ENCODE data around the gene MPEG1.

The MPEG1 gene

DNA sequence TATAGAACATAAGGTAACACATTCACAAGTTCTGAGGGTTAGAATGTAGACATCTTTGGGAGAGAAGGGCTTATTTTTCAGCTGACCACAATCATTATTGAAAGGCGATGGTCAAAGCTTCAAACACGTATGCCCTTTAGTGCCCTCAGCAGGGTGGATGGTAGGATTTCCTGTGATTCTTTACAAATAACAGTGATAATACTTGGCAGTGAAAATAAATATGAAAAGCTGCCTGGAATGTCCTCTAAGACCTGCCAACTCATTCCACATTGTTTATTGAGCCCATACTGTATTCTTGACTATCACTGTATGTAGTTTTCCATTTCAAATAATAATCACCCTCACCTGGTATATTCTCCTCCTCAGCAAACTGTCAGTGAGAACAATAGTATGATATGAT lies 13.7 kb upstream of the MPEG1 start:
- H3K27ac Mint-ChIP-seq (ENCODE audit: low read depth) = no peak overlapping the region
- H3K9me3 Mint-ChIP-seq = no peaks in the 10 kb centered on the region
- no peaks in the 10 kb centered on the region for H3K4me1 Mint-ChIP-seq
- ATAC-seq (replicated peaks; ENCODE audit: extremely low read depth, poor library complexity, severe bottlenecking) (no peak), DNase-seq (ENCODE audit: low spot score in 2 of 2) (no peak)
- H3K36me3 Mint-ChIP-seq (ENCODE audit: insufficient read depth) = no peaks in the 10 kb centered on the region
- H3K4me3 Mint-ChIP-seq = no peak overlapping the region
- peaks cover 21% of the 10 kb centered on the region for H3K27me3 Mint-ChIP-seq

DNA sequence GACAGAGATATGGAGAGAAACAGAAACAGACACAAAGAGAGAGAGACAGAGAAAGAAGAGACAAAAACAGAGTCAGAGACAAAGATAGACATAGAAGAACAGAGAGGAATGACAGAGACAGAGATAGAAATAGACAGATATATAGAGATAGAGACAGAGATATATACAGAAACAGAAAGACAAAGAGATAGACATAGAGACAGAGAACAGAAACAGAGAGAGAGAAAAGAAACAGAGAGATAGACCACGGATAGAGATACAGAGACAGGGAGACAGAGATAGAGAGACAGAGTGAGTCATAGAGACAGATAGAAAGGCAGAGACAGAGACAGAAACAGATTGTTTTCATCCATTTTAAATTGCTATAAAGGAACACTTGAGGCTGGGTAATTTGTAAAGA lies 12.3 kb upstream of the MPEG1 start:
- Mint-ChIP-seq H3K27me3 (peaks cover 11% of the 10 kb centered on the region), H3K4me3 (no peak overlapping the region), H3K27ac (ENCODE audit: low read depth) (peak overlapping the region; percentile 0), H3K9me3 (no peaks in the 10 kb centered on the region), H3K36me3 (ENCODE audit: insufficient read depth) (no peaks in the 10 kb centered on the region), H3K4me1 (no peaks in the 10 kb centered on the region)
- no peak for ATAC-seq (replicated peaks; ENCODE audit: extremely low read depth, poor library complexity, severe bottlenecking)
- DNase-seq (ENCODE audit: low spot score in 2 of 2) = no peak

DNA sequence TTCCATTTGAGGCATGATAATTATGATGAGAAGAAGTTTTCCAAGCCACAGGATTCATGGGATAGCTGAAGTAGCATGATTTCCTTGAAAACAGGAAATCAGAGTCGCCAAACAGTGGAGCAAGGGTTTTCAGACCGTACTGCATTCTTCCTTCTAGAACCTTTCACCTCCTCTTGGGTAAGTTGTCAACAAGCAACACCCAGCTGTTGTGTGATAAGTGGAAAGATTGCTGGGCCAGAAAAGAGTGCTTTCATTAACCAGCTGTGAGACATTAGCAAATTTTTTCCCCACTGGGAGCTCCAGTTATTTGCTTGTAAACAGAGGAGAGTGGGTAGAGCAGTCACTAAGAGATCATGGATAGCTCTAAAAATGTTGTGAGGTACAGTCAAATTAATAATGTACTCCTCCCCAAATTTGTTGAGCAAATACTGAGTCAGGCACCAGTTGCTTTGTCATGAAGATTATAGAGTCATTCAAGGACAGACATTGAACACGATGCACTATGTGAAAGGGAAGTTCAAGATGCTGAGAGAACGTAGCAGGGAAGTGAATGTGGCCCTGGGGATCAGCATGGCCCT lies 11.7 kb upstream of the MPEG1 start:
- H3K4me3 Mint-ChIP-seq = no peak overlapping the region
- H3K27ac Mint-ChIP-seq (ENCODE audit: low read depth) = peak overlapping the region; percentile 0
- no peaks in the 10 kb centered on the region for H3K36me3 Mint-ChIP-seq (ENCODE audit: insufficient read depth)
- no peaks in the 10 kb centered on the region for H3K9me3 Mint-ChIP-seq
- H3K27me3 Mint-ChIP-seq = peaks cover 11% of the 10 kb centered on the region
- ATAC-seq (replicated peaks; ENCODE audit: extremely low read depth, poor library complexity, severe bottlenecking) = no peak
- no peaks in the 10 kb centered on the region for H3K4me1 Mint-ChIP-seq
- no peak for DNase-seq (ENCODE audit: low spot score in 2 of 2)

DNA sequence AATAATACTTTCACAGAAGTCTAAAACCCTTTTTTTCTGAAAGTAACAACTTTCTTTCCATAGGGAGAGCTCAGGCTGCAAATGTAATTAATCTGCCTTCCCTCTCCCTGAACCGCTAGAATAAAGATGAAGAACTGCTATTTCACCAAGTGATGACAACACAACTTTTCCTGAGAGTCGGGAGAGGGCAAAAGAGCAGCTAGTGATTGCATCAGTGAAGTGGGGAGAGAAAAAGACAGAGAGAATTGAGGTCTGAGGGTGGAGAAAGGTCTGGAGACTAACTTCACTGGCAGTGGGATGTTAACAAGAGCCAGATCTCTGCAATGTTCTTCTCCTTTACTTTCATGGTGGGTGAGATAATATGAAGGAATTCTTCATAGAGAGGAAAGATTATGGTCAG lies 10.9 kb upstream of the MPEG1 start:
- Mint-ChIP-seq H3K27ac (ENCODE audit: low read depth) (no peak overlapping the region), H3K9me3 (no peaks in the 10 kb centered on the region)
- no peak for DNase-seq (ENCODE audit: low spot score in 2 of 2)

DNA sequence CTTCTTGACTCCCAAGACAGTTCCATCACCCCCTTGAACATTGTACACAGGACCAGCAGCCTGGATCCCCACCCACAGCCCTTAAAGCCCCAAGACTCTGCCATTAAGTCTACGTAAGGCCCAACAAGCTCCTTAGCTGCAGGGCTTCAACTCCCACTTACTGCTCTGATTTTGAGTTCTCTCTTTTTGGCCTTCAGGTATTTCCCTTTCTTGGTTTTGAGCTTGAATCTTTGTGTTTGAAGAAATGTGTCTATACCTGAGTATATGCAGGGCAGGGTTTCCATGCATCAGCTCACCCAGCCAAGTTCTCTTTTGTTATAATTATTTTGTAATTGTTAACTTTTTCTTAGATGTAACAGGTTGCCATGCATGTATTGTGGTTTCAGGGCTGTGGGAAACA lies 10.4 kb upstream of the MPEG1 start:
- Mint-ChIP-seq H3K4me3 (no peak overlapping the region), H3K27me3 (peaks cover 11% of the 10 kb centered on the region), H3K36me3 (ENCODE audit: insufficient read depth) (no peaks in the 10 kb centered on the region), H3K4me1 (no peaks in the 10 kb centered on the region), H3K9me3 (no peaks in the 10 kb centered on the region), H3K27ac (ENCODE audit: low read depth) (no peak overlapping the region)
- no peak for ATAC-seq (replicated peaks; ENCODE audit: extremely low read depth, poor library complexity, severe bottlenecking)
- no peak for DNase-seq (ENCODE audit: low spot score in 2 of 2)

More for the DNA sequence above, 10.9 kb upstream of the MPEG1 start:
- ATAC-seq (replicated peaks; ENCODE audit: extremely low read depth, poor library complexity, severe bottlenecking) = no peak
- Mint-ChIP-seq H3K36me3 (ENCODE audit: insufficient read depth) (no peaks in the 10 kb centered on the region), H3K27me3 (peaks cover 11% of the 10 kb centered on the region), H3K4me1 (no peaks in the 10 kb centered on the region), H3K4me3 (no peak overlapping the region)

DNA sequence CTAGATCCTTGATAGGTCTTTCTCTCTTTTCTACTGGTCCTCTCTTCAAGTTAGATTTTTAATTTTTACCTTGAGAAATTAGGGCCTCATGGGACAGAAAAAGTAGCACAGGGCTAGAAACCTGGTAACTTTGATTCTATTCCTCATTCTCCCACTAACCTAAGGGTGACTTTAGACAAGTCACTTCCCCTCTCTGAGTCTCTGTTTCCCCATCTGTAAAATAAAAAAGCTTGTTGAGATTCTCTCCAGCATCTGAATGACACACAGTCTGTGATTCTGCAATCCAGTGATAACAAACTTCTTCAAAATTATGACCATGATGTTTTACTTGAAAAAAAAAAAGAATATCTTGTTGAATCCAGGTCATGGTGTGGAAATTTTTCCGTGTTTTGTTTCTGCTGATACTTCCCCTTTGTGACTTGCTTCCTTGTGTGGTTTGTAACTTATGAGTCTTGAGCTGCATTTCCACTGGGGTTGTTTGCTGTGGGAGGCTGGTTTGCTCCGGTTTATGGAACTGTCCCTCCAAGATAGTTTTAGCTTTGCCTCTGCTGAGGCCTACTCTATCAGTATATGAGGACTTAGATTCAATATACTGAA lies 9.8 kb upstream of the MPEG1 start:
- Mint-ChIP-seq H3K27me3 (peaks cover 11% of the 10 kb centered on the region), H3K4me3 (no peak overlapping the region), H3K4me1 (no peaks in the 10 kb centered on the region), H3K9me3 (no peaks in the 10 kb centered on the region), H3K36me3 (ENCODE audit: insufficient read depth) (no peaks in the 10 kb centered on the region), H3K27ac (ENCODE audit: low read depth) (no peak overlapping the region)
- ATAC-seq (replicated peaks; ENCODE audit: extremely low read depth, poor library complexity, severe bottlenecking) (no peak), DNase-seq (ENCODE audit: low spot score in 2 of 2) (no peak)

DNA sequence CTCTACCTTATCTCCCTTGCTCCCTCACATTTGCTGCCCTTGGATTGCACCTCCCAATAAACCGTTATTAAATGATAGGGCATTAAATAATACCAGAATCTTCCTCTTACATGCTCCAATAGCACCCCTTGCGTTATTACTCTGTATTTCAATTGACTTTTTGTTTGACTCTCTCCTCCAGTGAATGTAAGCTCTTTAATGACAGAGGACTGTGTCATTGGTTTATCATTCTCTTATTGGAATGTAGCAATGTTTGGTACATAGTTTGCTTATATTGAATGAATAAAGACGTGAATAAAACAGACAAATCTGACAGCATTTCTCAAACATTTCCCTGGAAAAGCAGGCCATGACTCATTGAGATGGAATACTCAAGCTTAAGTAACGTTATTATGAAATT lies 8.7 kb upstream of the MPEG1 start:
- H3K27ac Mint-ChIP-seq (ENCODE audit: low read depth) = no peak overlapping the region
- no peak for DNase-seq (ENCODE audit: low spot score in 2 of 2)
- peaks cover 11% of the 10 kb centered on the region for H3K27me3 Mint-ChIP-seq
- no peak for ATAC-seq (replicated peaks; ENCODE audit: extremely low read depth, poor library complexity, severe bottlenecking)
- no peaks in the 10 kb centered on the region for H3K36me3 Mint-ChIP-seq (ENCODE audit: insufficient read depth)
- H3K4me1 Mint-ChIP-seq = no peaks in the 10 kb centered on the region
- no peaks in the 10 kb centered on the region for H3K9me3 Mint-ChIP-seq
- H3K4me3 Mint-ChIP-seq = no peak overlapping the region

DNA sequence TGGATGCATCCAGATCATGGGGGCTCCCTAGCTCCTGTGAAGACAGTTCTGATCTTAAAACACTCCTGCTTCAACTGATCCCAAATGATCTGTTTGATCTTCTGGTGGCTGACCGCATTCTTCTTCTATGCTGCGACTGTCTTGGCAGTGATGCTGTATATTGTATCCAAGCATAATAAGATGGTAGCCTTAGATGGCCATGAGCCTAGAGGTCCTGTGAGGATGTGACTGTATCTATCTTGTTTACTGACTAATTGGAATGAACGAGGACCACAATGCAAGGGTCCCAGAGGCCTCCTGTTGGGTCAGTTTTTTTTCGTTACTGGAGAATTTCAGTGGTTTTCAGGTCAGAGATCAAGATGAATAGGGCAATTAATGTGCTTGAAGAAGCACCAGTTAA lies 7.1 kb upstream of the MPEG1 start:
- no peaks in the 10 kb centered on the region for H3K4me1 Mint-ChIP-seq
- ATAC-seq (replicated peaks; ENCODE audit: extremely low read depth, poor library complexity, severe bottlenecking) (no peak), DNase-seq (ENCODE audit: low spot score in 2 of 2) (no peak)
- no peaks in the 10 kb centered on the region for H3K9me3 Mint-ChIP-seq
- peaks cover 9% of the 10 kb centered on the region for H3K27me3 Mint-ChIP-seq
- H3K4me3 Mint-ChIP-seq = no peak overlapping the region
- no peak overlapping the region for H3K27ac Mint-ChIP-seq (ENCODE audit: low read depth)
- no peaks in the 10 kb centered on the region for H3K36me3 Mint-ChIP-seq (ENCODE audit: insufficient read depth)

DNA sequence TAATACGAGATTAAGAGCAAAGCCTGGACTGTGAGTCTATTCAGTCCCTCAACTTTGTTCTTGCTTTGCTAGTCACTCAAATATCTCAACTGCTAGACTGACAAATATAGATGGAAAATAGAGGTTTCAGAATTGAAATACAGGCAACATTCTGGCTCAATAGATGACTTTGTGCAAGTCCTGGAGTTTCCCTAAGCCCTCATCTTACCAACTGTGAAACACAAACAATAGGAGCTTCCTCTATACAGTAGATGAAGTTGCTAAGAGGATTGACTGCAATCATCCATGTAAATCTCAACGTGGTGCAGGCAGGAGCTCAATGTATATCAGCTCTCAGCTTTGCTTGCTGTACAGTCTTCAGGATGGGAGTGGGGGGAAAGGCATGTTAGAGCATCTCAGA lies 6.2 kb upstream of the MPEG1 start:
- no peaks in the 10 kb centered on the region for H3K36me3 Mint-ChIP-seq (ENCODE audit: insufficient read depth)
- no peak overlapping the region for H3K27ac Mint-ChIP-seq (ENCODE audit: low read depth)
- H3K4me3 Mint-ChIP-seq = no peak overlapping the region
- H3K27me3 Mint-ChIP-seq = peaks cover 18% of the 10 kb centered on the region
- no peaks in the 10 kb centered on the region for H3K9me3 Mint-ChIP-seq
- ATAC-seq (replicated peaks; ENCODE audit: extremely low read depth, poor library complexity, severe bottlenecking) (no peak), DNase-seq (ENCODE audit: low spot score in 2 of 2) (no peak)
- H3K4me1 Mint-ChIP-seq = no peaks in the 10 kb centered on the region

DNA sequence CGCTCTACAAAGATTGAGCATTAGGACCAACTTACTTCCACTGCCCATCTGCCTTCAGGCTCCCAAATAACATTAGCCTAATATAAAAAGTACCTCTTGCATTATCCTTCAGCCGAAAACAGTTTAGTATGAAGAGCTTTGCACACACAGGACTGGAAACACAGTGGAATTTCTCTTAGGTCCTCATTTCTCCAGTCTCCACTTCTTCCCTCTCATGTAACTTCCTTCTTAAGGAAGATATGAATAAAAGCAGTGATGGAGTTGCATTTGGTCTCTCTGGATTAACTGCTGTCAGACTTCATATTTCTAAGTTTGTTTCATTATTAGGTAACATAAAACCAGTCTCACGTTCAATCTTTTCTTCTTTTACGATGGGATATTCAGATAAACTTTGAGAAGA lies 5.6 kb upstream of the MPEG1 start:
- ATAC-seq (replicated peaks; ENCODE audit: extremely low read depth, poor library complexity, severe bottlenecking) = no peak
- Mint-ChIP-seq H3K27ac (ENCODE audit: low read depth) (no peak overlapping the region), H3K36me3 (ENCODE audit: insufficient read depth) (no peaks in the 10 kb centered on the region), H3K9me3 (no peaks in the 10 kb centered on the region), H3K27me3 (peaks cover 18% of the 10 kb centered on the region), H3K4me3 (no peak overlapping the region), H3K4me1 (no peaks in the 10 kb centered on the region)
- DNase-seq (ENCODE audit: low spot score in 2 of 2) = no peak

DNA sequence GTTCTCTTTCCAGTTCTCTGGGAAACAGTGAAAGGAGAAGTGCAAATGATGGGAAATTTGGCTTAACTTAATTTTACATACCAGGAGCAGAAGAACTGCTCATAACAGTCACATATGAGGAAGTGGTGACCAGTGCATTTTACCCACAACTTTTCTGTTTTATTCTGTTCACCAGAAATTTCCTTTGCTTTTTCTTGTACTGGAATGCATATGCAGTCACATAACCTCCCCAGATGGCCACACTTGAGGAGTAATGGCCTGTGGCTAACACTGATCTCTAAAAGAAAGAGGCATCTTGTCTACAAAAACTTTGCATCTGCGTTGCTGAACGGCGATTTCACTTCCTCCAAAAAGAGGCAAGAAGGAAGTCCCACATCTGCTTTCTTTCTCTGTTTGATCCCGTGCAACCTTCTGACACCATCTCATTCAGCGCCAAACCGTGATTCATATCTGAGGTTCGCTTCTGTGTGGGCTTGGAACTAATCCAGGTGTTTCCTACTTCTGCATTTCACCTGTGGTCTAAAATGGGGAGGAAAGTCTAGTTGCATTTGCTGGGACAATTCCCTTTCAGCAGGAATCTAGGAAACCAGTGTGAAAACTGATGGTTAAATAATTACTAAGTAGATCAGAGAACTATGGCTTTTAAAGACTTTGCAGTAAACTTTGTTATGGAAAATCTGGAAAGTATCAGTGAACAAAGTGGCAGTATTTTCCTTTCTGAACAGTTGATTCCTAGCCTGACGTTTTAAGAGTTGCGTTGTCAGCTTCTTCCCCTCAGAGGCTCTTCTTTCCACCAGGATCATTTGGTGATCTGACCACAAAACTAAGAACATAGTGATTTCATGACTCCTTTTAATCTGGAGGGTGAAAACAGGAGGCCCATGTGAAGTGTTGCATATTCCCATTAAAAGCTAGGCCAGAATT lies 4.2 kb upstream of the MPEG1 start:
- peak; percentile 58 for ATAC-seq (replicated peaks; ENCODE audit: extremely low read depth, poor library complexity, severe bottlenecking)
- no peaks in the 10 kb centered on the region for H3K4me1 Mint-ChIP-seq
- no peaks in the 10 kb centered on the region for H3K9me3 Mint-ChIP-seq
- no peak overlapping the region for H3K27ac Mint-ChIP-seq (ENCODE audit: low read depth)
- DNase-seq (ENCODE audit: low spot score in 2 of 2) = no peak
- peaks cover 23% of the 10 kb centered on the region for H3K27me3 Mint-ChIP-seq
- H3K36me3 Mint-ChIP-seq (ENCODE audit: insufficient read depth) = no peaks in the 10 kb centered on the region
- no peak overlapping the region for H3K4me3 Mint-ChIP-seq

DNA sequence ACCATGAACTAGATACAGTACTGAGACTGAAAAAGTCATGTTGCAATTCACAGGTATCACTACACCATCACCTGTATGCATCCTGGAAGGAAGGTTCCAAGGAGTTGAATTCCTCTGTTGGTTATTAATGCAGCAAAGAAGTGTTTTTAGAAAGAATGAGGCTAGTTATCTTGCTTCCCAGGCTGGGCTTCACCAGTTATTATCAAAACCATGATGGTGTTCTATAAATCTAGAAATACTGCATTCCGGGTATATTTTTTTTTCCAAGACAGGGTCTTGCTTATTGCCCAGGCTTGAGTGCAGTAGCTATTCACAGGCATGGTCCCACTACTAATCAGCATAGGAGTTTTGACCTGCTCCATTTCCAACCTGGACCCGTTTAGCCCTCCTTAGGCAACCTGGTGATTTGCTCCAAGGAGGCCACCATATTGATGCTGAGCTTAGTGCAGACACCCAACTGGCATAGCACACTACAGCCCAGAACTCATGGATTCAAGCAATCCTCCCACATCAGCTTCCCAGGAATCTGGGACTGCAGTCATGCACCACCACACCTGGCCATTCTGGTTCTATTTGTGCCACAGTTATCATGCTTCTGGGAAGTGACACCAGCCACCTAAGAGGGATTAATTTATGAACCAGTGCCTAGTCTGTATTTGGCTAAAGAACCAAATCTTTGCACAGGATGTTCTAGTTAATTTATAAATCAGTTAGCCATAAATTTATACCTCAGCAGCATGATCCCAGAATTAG lies 1.6 kb upstream of the MPEG1 start:
- Mint-ChIP-seq H3K36me3 (ENCODE audit: insufficient read depth) (peaks cover 2% of the 10 kb centered on the region), H3K4me1 (no peaks in the 10 kb centered on the region), H3K9me3 (no peaks in the 10 kb centered on the region), H3K27ac (ENCODE audit: low read depth) (no peak overlapping the region), H3K4me3 (no peak overlapping the region), H3K27me3 (peaks cover 40% of the 10 kb centered on the region)
- ATAC-seq (replicated peaks; ENCODE audit: extremely low read depth, poor library complexity, severe bottlenecking) = no peak
- DNase-seq (ENCODE audit: low spot score in 2 of 2) = no peak

Data from central memory CD8-positive, alpha-beta T cell (primary cell).